CD14-positive monocyte (primary cell): ENCODE data around the gene RAB11B. TPM values are rescaled to one million over a fixed set of nuclear protein-coding genes. Genes with fewer than 3 reads are reported as not detected.

Source experiments
- DNase-seq, 3 donors: peaks; one replicate each; pipeline ENCODE4 v3.0.0-alpha.2; 2011 to 2022
- H2AFZ ChIP-seq: 2 replicates; pipeline ENCODE4 v1.6.0; 2012; ENCODE audit warnings: mild to moderate bottlenecking, low read depth, low read length, inconsistent platforms; ENCODE audit not compliant: insufficient read depth, poor library complexity, severe bottlenecking
- H3K27ac ChIP-seq, 2 donors: 1 replicate in 1 of 2; 2 replicates in 1 of 2; pipeline ENCODE4 v1.5.1; 2012 to 2013; ENCODE audit warnings: low read length in 2 of 2, control low read depth in 1 of 2, inconsistent platforms in 1 of 2, low read depth in 1 of 2, mild to moderate bottlenecking in 1 of 2
- H3K27me3 ChIP-seq, 2 donors: one replicate each; pipeline versions ENCODE4 v1.6.0 to v1.6.1; 2011 to 2013; ENCODE audit warnings: low read length in 2 of 2; ENCODE audit not compliant: control insufficient read depth in 2 of 2, insufficient read depth in 2 of 2
- H3K36me3 ChIP-seq, 2 donors: replicated peaks in 1 of 2; 1 replicate in 1 of 2; 2 replicates in 1 of 2; pipeline versions ENCODE4 v1.5.1 to v1.6.1; 2012 to 2013; ENCODE audit warnings: low read length in 2 of 2, control low read depth in 1 of 2, inconsistent platforms in 1 of 2, mild to moderate bottlenecking in 1 of 2; ENCODE audit not compliant: insufficient read depth in 2 of 2, control insufficient read depth in 1 of 2
- H3K4me1 ChIP-seq, 2 donors: 1 replicate in 1 of 2; 2 replicates in 1 of 2; pipeline versions ENCODE4 v1.5.1 to v1.6.1; 2012 to 2013; ENCODE audit warnings: low read length in 2 of 2, control low read depth in 1 of 2, inconsistent platforms in 1 of 2, mild to moderate bottlenecking in 1 of 2, moderate library complexity in 1 of 2; ENCODE audit not compliant: insufficient read depth in 2 of 2, control insufficient read depth in 1 of 2
- H3K4me2 ChIP-seq: replicated peaks from 2 replicates; pipeline ENCODE3; 2012; ENCODE audit warnings: low read length, moderate library complexity, mild to moderate bottlenecking; ENCODE audit not compliant: poor library complexity, severe bottlenecking; ENCODE audit errors: extremely low read depth
- H3K4me3 ChIP-seq, 3 experiments: fragments of 200-600 bp in 1 of 3; sonication (generic) in 1 of 3; replicated peaks in 1 of 3; 1 replicate in 2 of 3; 2 replicates in 1 of 3; pipeline ENCODE4 v1.5.1; 2011 to 2013; ENCODE audit warnings: low read length in 3 of 3, mild to moderate bottlenecking in 3 of 3, control low read depth in 2 of 3, low read depth in 2 of 3, inconsistent platforms in 1 of 3, moderate library complexity in 1 of 3
- H3K79me2 ChIP-seq: 2 replicates; pipeline ENCODE4 v1.6.0; 2012; ENCODE audit warnings: mild to moderate bottlenecking, control low read depth, inconsistent platforms, low read length, moderate library complexity; ENCODE audit not compliant: insufficient read depth
- H3K9ac ChIP-seq: 2 replicates; pipeline ENCODE4 v1.6.0; 2017; ENCODE audit warnings: low read length, mild to moderate bottlenecking; ENCODE audit not compliant: insufficient read depth, poor library complexity, severe bottlenecking
- H3K9me3 ChIP-seq, 2 donors: replicated peaks in 1 of 2; 1 replicate in 1 of 2; 2 replicates in 1 of 2; pipeline versions ENCODE4 v1.5.1 to v1.6.1; 2012 to 2013; ENCODE audit warnings: low read length in 2 of 2, control low read depth in 1 of 2; ENCODE audit not compliant: control insufficient read depth in 1 of 2, insufficient read depth in 1 of 2
- H4K20me1 ChIP-seq: 2 replicates; pipeline ENCODE4 v1.6.0; 2012; ENCODE audit warnings: mild to moderate bottlenecking, low read length, control low read depth, moderate library complexity; ENCODE audit not compliant: insufficient read depth
- H3K27ac Mint-ChIP-seq, 7 donors: one replicate each; pipeline ENCODE4 v1.8.0; 2020; ENCODE audit warnings: mild to moderate bottlenecking in 7 of 7, mixed read lengths in 7 of 7, moderate library complexity in 6 of 7, inconsistent platforms in 2 of 7
- H3K27me3 Mint-ChIP-seq, 3 donors: one replicate each; pipeline ENCODE4 v1.8.0; 2021 to 2022; ENCODE audit warnings: low read depth in 3 of 3, mild to moderate bottlenecking in 3 of 3, mixed read lengths in 3 of 3, moderate library complexity in 3 of 3, inconsistent platforms in 1 of 3
- H3K36me3 Mint-ChIP-seq, 2 donors: one replicate each; pipeline ENCODE4 v1.8.0; 2020; ENCODE audit warnings: mixed read lengths in 2 of 2, inconsistent platforms in 1 of 2, mild to moderate bottlenecking in 1 of 2
- H3K4me1 Mint-ChIP-seq: one replicate; pipeline ENCODE4 v1.8.0; 2020; ENCODE audit warnings: mild to moderate bottlenecking, mixed read lengths
- H3K4me3 Mint-ChIP-seq, 2 donors: one replicate each; pipeline ENCODE4 v1.8.0; 2020; ENCODE audit warnings: mild to moderate bottlenecking in 2 of 2, mixed read lengths in 2 of 2, moderate library complexity in 1 of 2
- H3K9me3 Mint-ChIP-seq, 7 donors: one replicate each; pipeline ENCODE4 v1.8.0; 2020 to 2022; ENCODE audit warnings: mixed read lengths in 7 of 7, mild to moderate bottlenecking in 6 of 7, moderate library complexity in 6 of 7, inconsistent platforms in 2 of 7
- WGBS: methylation state at CpG from one replicate; pipeline ENCODE4 v1.1.5; 2013; ENCODE audit warnings: missing lambda C conversion rate; ENCODE audit not compliant: insufficient coverage; 5-methylcytosine and 5-hydroxymethylcytosine counted together
- intact Hi-C, 2 donors: fragments of 100-400 bp; cut with micrococcal nuclease; formaldehyde crosslinking; loops; one replicate each; pipeline versions ENCODE4 v1.15.0 to v1.15.1; 2023
- polyA plus RNA-seq, 3 donors: library from polyadenylated mRNA; depleted of rRNA in 1 of 3; unstranded in 2 of 3; stranded (reverse) in 1 of 3; fragments of 300-500 nt in 2 of 3; fragments of >200 nt in 1 of 3; fragmentation: Illumina TruSeq in 2 of 3; gene quantifications; 1 replicate in 2 of 3; 2 replicates in 1 of 3; pipeline ENCODE4 v1.2.3, GENCODE V29; 2012 to 2021
- TF ChIP-seq, protein P1 (sequence below): fragments of 200-600 bp; IDR thresholded peaks from one replicate; pipeline ENCODE4 v1.8.0; 2022; ENCODE audit warnings: antibody characterized with exemption, mild to moderate bottlenecking

The RAB11B gene
- polyA plus RNA-seq, 3 donors = 36.5 to 128 (median 45.4) TPM

GRCh38 chr19:8399681-8400188, 9.6 kb downstream of the RAB11B start:
- Histone ChIP-seq H3K36me3 (peaks cover 35 to 56% of the 10 kb centered on the region in 2 donors), H3K9me3 (no peaks in the 10 kb centered on the region), H3K27ac (no peak overlapping the region), H2AFZ (no peak overlapping the region), H3K27me3 (no peaks in the 10 kb centered on the region), H3K4me1 (no peaks in the 10 kb centered on the region), H3K9ac (no peak overlapping the region), H3K79me2 (peaks cover 47% of the 10 kb centered on the region), H4K20me1 (peaks cover 56% of the 10 kb centered on the region), H3K4me2 (no peak overlapping the region), H3K4me3 (no peak overlapping the region)
- intact Hi-C loops = loop anchor here in 1 of 2 donors (5.0 kb wide), 1 partner anchor 42 kb away; no protein-coding TSS in a partner anchor
- peak overlapping the region in 2 of 7 donors; percentile 46 to 54 for H3K27ac Mint-ChIP-seq
- 98% methylated on average over 29 of the region's 34 CpGs for WGBS
- no peak overlapping the region for H3K4me3 Mint-ChIP-seq
- peaks cover 51 to 80% of the 10 kb centered on the region in 2 donors for H3K36me3 Mint-ChIP-seq
- DNase-seq = no peak
- no peaks in the 10 kb centered on the region for H3K9me3 Mint-ChIP-seq
- TF ChIP-seq, protein P1, sequence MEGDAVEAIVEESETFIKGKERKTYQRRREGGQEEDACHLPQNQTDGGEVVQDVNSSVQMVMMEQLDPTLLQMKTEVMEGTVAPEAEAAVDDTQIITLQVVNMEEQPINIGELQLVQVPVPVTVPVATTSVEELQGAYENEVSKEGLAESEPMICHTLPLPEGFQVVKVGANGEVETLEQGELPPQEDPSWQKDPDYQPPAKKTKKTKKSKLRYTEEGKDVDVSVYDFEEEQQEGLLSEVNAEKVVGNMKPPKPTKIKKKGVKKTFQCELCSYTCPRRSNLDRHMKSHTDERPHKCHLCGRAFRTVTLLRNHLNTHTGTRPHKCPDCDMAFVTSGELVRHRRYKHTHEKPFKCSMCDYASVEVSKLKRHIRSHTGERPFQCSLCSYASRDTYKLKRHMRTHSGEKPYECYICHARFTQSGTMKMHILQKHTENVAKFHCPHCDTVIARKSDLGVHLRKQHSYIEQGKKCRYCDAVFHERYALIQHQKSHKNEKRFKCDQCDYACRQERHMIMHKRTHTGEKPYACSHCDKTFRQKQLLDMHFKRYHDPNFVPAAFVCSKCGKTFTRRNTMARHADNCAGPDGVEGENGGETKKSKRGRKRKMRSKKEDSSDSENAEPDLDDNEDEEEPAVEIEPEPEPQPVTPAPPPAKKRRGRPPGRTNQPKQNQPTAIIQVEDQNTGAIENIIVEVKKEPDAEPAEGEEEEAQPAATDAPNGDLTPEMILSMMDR = no peak
- H3K4me1 Mint-ChIP-seq = peaks cover 2% of the 10 kb centered on the region
- peaks cover 0 to 1% (median 0%) of the 10 kb centered on the region in 3 donors for H3K27me3 Mint-ChIP-seq

- H3K4me3 Mint-ChIP-seq = no peak overlapping the region
- H3K4me1 Mint-ChIP-seq = no peaks in the 10 kb centered on the region
- Histone ChIP-seq H3K4me3 (no peak overlapping the region), H3K4me2 (no peak overlapping the region), H3K36me3 (peaks cover 40 to 65% of the 10 kb centered on the region in 2 donors), H2AFZ (no peak overlapping the region), H4K20me1 (peaks cover 33% of the 10 kb centered on the region), H3K27me3 (no peaks in the 10 kb centered on the region), H3K9me3 (no peaks in the 10 kb centered on the region), H3K4me1 (no peaks in the 10 kb centered on the region), H3K27ac (no peak overlapping the region), H3K79me2 (peaks cover 25% of the 10 kb centered on the region), H3K9ac (no peak overlapping the region)
- H3K36me3 Mint-ChIP-seq = peaks cover 48 to 71% of the 10 kb centered on the region in 2 donors
- H3K9me3 Mint-ChIP-seq = no peaks in the 10 kb centered on the region
- TF ChIP-seq, protein P1 = no peak
- peaks cover 0 to 1% (median 0%) of the 10 kb centered on the region in 3 donors for H3K27me3 Mint-ChIP-seq
- DNase-seq = no peak
- intact Hi-C loops = no loop called here
- 99% methylated on average over 13 of the region's 21 CpGs for WGBS
- H3K27ac Mint-ChIP-seq = peak overlapping the region in 1 of 7 donors; percentile 50
Observed at GRCh38 chr19:8401981-8402411, 11.8 kb downstream of the RAB11B start.
